AG04450 (cell line): Measurements from ENCODE around the gene CHCHD3. TPM values are rescaled to one million over a fixed set of nuclear protein-coding genes. Genes with fewer than 3 reads are reported as not detected.

Experiments used
- CTCF ChIA-PET: fragments of 300-600, 350-600 bp; formaldehyde crosslinking; extraction: SDS; loops from one replicate; lab custom pipeline; 2022; ENCODE audit warnings: antibody characterized with exemption, inconsistent platforms; lab: Charles Lee
- POLR2A ChIA-PET: fragments of 350-600 bp; formaldehyde crosslinking; extraction: SDS; loops from one replicate; lab custom pipeline; 2021; ENCODE audit warnings: antibody characterized with exemption, inconsistent platforms; lab: Yijun Ruan, JAX
- DNase-seq: peaks from one replicate; pipeline ENCODE4 v3.0.0-alpha.2; 2011; ENCODE audit warnings: low read depth, low spot score
- H3K27ac ChIP-seq: one replicate; pipeline ENCODE4 v1.5.1; 2012; ENCODE audit warnings: low read depth, low read length, control low read depth
- H3K27me3 ChIP-seq: one replicate; pipeline ENCODE4 v1.6.0; 2012; ENCODE audit warnings: low read length; ENCODE audit not compliant: control insufficient read depth, insufficient read depth
- H3K4me3 ChIP-seq: 2 replicates; pipeline ENCODE4 v1.5.1; 2011; ENCODE audit warnings: mild to moderate bottlenecking, low read depth, low read length, control low read depth
- H3K9me3 ChIP-seq: 2 replicates; pipeline ENCODE4 v1.5.1; 2012; ENCODE audit warnings: low read length; ENCODE audit not compliant: control insufficient read depth, insufficient read depth
- CTCF ChIP-seq: IDR thresholded peaks from 2 replicates; pipeline ENCODE4 v1.5.1; 2011; ENCODE audit warnings: low read depth, low read length, control low read depth, inconsistent platforms
- polyA plus RNA-seq: library from polyadenylated mRNA; depleted of rRNA; stranded (reverse); fragments of >200 nt; gene quantifications from 2 replicates; pipeline ENCODE4 v1.2.3, GENCODE V29; 2011

CHCHD3 gene
- polyA plus RNA-seq, 1 experiment = 77.8 TPM

- no peaks in the 10 kb centered on the region for H3K27me3 ChIP-seq
- H3K27ac ChIP-seq = no peak overlapping the region
- H3K4me3 ChIP-seq = no peak overlapping the region
- DNase-seq = no peak
- CTCF ChIA-PET = no interaction called here
- TF ChIP-seq CTCF = no peak
- no peaks in the 10 kb centered on the region for H3K9me3 ChIP-seq
- POLR2A ChIA-PET = no interaction called here
Observed at GRCh38 chr7:132815130-132815529, 266.8 kb downstream of the CHCHD3 start.

GRCh38 chr7:132810561-132810960 lies 271.3 kb downstream of the CHCHD3 start:
- Histone ChIP-seq H3K27ac (no peak overlapping the region), H3K27me3 (no peaks in the 10 kb centered on the region), H3K9me3 (no peaks in the 10 kb centered on the region), H3K4me3 (no peak overlapping the region)
- no peak for TF ChIP-seq CTCF
- no peak for DNase-seq
- POLR2A ChIA-PET = no interaction called here
- CTCF ChIA-PET = no interaction called here

- DNase-seq = no peak
- Histone ChIP-seq H3K27ac (no peak overlapping the region), H3K9me3 (no peaks in the 10 kb centered on the region), H3K4me3 (no peak overlapping the region), H3K27me3 (no peaks in the 10 kb centered on the region)
- no peak for TF ChIP-seq CTCF
- POLR2A ChIA-PET = no interaction called here
- CTCF ChIA-PET = no interaction called here
Observed at GRCh38 chr7:132806834-132807233, 275.1 kb downstream of the CHCHD3 start.

GRCh38 chr7:132805766-132806165 lies 276.1 kb downstream of the CHCHD3 start:
- Histone ChIP-seq H3K4me3 (no peak overlapping the region), H3K27ac (no peak overlapping the region), H3K9me3 (no peaks in the 10 kb centered on the region), H3K27me3 (no peaks in the 10 kb centered on the region)
- no peak for DNase-seq
- ChIA-PET CTCF (no interaction called here), POLR2A (no interaction called here)
- no peak for TF ChIP-seq CTCF

- ChIA-PET CTCF (no interaction called here), POLR2A (no interaction called here)
Observed at GRCh38 chr7:132804849-132805485, 276.9 kb downstream of the CHCHD3 start.

More at GRCh38 chr7:132804849-132805485, 276.9 kb downstream of the CHCHD3 start:
- DNase-seq = no peak
- no peak overlapping the region for H3K27ac ChIP-seq
- H3K27me3 ChIP-seq = no peaks in the 10 kb centered on the region
- no peak overlapping the region for H3K4me3 ChIP-seq
- H3K9me3 ChIP-seq = no peaks in the 10 kb centered on the region
- no peak for TF ChIP-seq CTCF
